NCI-H187 treated with DMSO at 0.1 percent for 48 hours (cell line): Measurements from ENCODE around the gene HYDIN.

ENCODE experiments used
- DNase-seq: peaks from one replicate; lab custom pipeline; 2025; lab: John Stamatoyannopoulos, UW

Gene HYDIN

DNA sequence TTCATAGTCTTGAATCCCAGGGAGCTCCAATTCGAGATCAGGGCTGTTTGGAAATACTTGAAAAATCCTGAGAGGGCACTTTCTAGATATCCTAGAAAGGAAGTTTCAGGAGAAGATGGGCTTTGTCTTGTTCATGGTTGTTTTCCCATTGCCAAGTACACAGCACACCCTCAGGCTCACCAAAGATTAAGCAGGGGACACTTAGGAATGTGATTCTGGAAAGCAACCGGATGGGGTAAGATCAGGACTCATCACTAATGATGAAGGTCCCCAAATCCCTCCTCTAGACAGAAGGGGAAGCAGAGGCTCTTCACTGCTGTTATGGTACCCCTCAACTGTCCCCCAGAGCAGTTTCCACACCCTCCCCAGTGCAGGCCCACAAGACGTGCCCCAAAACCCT, 470.3 kb downstream of the HYDIN start:
- no peak for DNase-seq

DNA sequence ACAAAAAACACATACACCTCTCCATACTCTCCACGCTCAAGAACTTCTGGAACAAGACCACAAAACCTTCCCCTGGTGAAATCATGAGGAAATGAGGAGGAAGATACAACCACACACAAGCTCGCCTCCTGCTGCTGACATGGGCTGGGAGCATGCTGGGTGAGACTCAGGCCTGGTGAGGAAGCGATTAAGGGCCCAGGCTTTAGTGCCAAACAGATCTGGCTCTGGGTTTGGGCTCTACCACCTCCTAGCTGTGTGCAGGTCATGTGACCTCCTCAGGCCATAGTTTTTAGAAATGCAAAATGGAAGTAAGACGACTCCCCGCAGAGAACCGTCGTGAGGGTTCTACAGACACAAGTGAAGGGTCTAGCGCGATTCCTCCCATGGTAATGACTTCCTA, 470.9 kb downstream of the HYDIN start:
- DNase-seq, result no peak

DNA sequence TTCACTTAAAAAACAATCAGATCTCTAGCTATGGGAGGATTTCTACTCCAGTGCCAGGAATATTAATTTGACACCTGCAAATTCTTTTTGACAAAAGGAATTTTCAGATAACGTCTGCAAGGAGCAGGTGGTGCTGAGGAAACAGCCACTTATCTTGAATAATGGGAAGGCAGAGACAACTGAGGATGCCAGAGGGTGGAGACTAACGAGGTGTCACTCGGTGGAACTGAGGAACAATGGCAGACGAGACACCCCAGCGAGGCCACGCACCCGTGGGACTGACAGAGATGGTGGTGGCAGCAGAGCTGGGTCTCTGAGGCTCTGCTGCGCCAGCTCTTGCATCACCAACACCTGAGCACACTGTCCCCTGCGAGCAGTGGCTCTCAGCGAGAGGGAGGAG, 471.7 kb downstream of the HYDIN start:
- DNase-seq, result no peak
